A375 (cell line): Measurements from ENCODE around the gene COP1. TPM values are rescaled to one million over a fixed set of nuclear protein-coding genes. Genes with fewer than 3 reads are reported as not detected.

ENCODE experiments used
- small RNA-seq: library from RNA; depleted of rRNA; stranded (forward); fragments of <200 nt; gene quantifications from one replicate; pipeline ENCODE3, GENCODE V24; 2014
- total RNA-seq: library from RNA; depleted of rRNA; stranded (reverse); fragments of >200 nt; shearing (Covaris generic); gene quantifications from 2 replicates; pipeline ENCODE4 v1.2.3, GENCODE V29; 2014; rRNA removed

Gene COP1
- 35.7 and 54.1 TPM in 2 replicates for total RNA-seq

DNA sequence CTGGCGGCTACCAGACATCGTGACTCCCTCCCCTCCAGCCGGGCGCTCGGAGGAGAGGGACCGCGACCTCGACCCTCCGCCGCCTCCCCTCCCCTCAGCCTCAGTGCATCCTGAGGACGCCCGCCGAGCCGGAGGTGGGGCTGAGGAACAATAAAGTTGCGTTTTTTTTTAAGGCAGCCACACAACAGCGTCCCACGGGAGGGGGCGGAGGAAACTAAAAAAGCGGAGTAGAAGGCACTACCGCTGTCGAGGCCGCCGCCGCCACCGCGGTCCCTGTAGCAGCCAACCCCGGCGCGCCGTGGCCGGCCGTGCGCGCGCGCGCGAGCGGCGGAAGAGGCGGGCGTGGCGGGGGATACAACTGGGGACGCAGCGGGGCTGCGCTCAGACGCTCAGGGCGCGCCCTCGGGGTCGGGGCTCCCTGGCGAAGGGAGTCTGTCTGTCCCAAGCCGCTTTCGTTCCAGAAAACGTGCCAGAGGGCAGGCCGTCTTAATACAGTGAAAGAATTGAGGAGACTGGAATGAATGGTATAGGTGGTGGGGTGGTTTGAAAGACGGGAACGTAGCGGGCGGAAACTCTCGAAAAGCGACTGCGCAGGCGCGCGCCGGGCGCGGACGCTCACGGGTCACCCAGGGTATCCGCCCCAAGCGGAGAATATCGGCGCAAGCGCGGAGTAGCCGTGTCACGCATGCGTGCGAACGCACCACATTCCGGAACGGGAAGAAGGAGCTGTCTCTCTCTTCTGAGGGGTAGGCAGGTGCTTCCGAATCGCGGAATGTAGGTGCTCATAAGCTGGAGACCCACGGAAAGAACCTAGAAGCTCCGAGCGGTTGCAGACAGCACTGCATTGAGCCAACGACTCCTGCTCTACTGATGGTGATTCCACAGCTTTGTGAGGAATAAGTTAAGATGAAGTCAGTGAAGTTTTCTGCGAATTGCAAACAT is at the start of gene COP1:
Gene COP1 (minus strand): TSS at position 326 of the 942 bp plus-strand sequence. CDS start 308 bp downstream, at position 18.

Small RNA genes lying within 50 kb of the gene (small RNA-seq; reads per million reads assigned to genes)
- gene RF00066 (not detected), gene RNU2-12P (not detected), gene RPS29P5 (0.13 reads per million), gene SCARNA3 (0.84 reads per million, percentile 49 among the genes with 10 or more reads in this experiment)
